Esophagus (tissue), 2 donors: ENCODE measurements around the gene TMPRSS6. TPM values are rescaled to one million over a fixed set of nuclear protein-coding genes. Genes with fewer than 3 reads are reported as not detected.

Experiments
- H3K27ac ChIP-seq, 2 donors: one replicate each; pipeline ENCODE4 v1.5.1; 2013; ENCODE audit warnings: low read depth in 2 of 2, mild to moderate bottlenecking in 2 of 2, inconsistent platforms in 1 of 2, low read length in 1 of 2, moderate library complexity in 1 of 2
- H3K27me3 ChIP-seq, 2 donors: one replicate each; pipeline ENCODE4 v1.6.1; 2013; ENCODE audit warnings: low read length in 2 of 2, control low read depth in 1 of 2, mild to moderate bottlenecking in 1 of 2; ENCODE audit not compliant: insufficient read depth in 2 of 2, control insufficient read depth in 1 of 2
- H3K36me3 ChIP-seq, 2 donors: one replicate each; pipeline ENCODE4 v1.6.1; 2013; ENCODE audit warnings: low read length in 1 of 2; ENCODE audit not compliant: control insufficient read depth in 2 of 2, insufficient read depth in 2 of 2
- H3K4me1 ChIP-seq, 2 donors: one replicate each; pipeline ENCODE4 v1.6.1; 2013; ENCODE audit warnings: low read length in 1 of 2; ENCODE audit not compliant: control insufficient read depth in 2 of 2, insufficient read depth in 2 of 2
- H3K4me3 ChIP-seq, 2 donors: one replicate each; pipeline ENCODE4 v1.5.1; 2013; ENCODE audit warnings: low read length in 2 of 2, mild to moderate bottlenecking in 2 of 2, low read depth in 1 of 2, moderate library complexity in 1 of 2
- H3K9me3 ChIP-seq, 2 donors: one replicate each; pipeline ENCODE4 v1.6.1; 2013; ENCODE audit warnings: mild to moderate bottlenecking in 2 of 2, low read depth in 1 of 2, low read length in 1 of 2, moderate library complexity in 1 of 2; ENCODE audit not compliant: control insufficient read depth in 2 of 2, insufficient read depth in 1 of 2
- WGBS, 2 donors: extraction: QIAGEN DNeasy Blood & Tissue Kit; methylation state at CpG; one replicate each; pipeline ENCODE4 v1.1.7; 2013; 5-methylcytosine and 5-hydroxymethylcytosine counted together
- polyA plus RNA-seq, 2 donors: library from polyadenylated mRNA; stranded (reverse); fragments of 200-250 nt; gene quantifications; one replicate each; pipeline ENCODE4 v1.2.3, GENCODE V29; 2013
- donor health status: healthy with polysubstance abuse.
- donor health status: Bipolar disorder and iron deficiency.

The TMPRSS6 gene
- polyA plus RNA-seq, 2 donors: 0.04 to 0.05 TPM

DNA sequence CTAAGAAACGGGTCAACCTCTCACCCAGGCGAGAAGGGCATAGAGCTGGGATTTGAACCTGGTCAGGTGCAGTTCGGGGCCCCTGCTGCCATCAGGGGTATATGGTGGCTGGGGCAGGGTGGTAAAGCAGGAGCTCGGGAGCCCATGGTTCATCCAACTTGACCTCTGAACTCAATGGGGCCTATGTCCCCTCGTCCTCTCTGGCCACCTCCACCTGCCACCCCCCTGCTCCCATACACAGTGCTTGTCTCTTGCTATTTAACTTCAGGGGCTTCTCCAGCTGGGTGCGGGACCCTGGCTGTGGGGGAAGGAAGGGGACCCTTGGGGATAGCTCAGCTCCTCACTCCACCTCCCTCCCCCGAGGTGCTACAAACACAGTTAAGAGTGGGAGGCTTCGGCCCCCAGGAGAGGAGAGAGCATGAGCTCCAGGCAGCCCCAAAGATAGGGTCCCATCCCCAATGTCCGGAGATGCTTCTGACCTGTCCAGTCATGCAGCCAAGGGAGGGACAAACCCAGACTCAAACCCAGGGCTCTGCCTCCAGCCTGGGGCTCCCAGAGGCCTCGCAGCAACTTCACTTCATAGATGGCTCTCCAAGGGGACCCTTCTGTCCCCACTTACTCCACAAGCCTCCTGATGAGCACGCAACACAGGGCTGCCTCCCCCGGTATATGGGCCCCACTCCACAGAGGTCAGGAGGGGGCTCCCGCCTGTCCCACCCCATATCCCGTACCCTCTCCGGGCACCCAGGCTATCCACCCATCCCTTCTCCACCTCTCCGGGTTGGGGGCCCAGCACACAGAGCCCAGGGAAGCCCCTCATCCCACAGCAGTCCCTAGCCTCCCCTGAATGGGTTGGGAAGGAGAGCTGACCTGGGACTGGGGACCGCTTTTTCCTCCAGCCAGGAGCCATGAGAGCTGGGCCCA lies 39.5 kb upstream of the TMPRSS6 start:
- Histone ChIP-seq H3K27ac (peak overlapping the region; percentile 1 to 26), H3K4me3 (peak overlapping the region; percentile 5 to 13), H3K9me3 (peaks cover 0 to 2% of the 10 kb centered on the region in 2 donors), H3K4me1 (peaks cover 0 to 13% of the 10 kb centered on the region in 2 donors), H3K36me3 (no peaks in the 10 kb centered on the region), H3K27me3 (no peaks in the 10 kb centered on the region)
- 72 to 79% methylated on average over 15 to 17 of the region's 17 CpGs for WGBS, 2 donors

DNA sequence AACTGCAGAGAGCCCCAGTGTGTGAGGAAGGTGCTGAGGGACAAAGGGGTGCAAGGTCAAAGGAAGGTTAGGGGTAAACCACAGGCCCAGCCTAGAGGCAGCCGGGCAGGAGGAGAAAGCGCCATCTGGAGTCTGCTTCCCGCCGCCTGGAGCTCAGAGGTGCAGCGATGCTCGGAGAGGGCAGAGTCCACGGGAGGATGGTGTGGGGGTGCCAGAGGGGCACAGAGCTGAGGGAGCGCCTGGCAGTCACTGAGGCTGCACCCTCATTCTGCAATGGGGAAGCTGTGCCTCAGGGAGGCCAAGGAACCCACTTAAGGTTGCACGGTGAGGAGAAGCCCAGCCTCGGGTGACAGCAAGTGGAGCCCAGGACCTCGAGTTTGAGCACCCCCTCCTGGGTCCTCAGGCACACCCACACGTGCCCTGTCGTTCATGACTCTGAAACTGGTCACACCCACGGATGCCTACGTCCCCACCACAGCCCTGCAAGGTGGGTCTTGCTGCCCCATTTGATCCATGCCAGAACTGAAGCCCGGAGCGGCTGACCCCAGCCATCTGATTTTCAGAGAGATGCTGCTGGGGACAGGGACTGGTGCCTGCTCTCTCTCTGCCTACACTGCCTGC lies 38.6 kb upstream of the TMPRSS6 start:
- Histone ChIP-seq H3K36me3 (no peaks in the 10 kb centered on the region), H3K27ac (no peak overlapping the region), H3K9me3 (peaks cover 0 to 2% of the 10 kb centered on the region in 2 donors), H3K27me3 (no peaks in the 10 kb centered on the region), H3K4me3 (peak overlapping the region; percentile 5 to 13), H3K4me1 (peaks cover 3 to 15% of the 10 kb centered on the region in 2 donors)
- 53 to 59% methylated on average over 16 to 17 of the region's 17 CpGs for whole genome bisulfite sequencing, 2 donors

GRCh38 chr22:37147186-37147990 lies 37.9 kb upstream of the TMPRSS6 start:
- WGBS, 2 donors: 63 to 72% methylated on average over 12 of the region's 12 CpGs
- Histone ChIP-seq H3K9me3 (peaks cover 0 to 2% of the 10 kb centered on the region in 2 donors), H3K4me3 (peak overlapping the region in 1 of 2 donors; percentile 9), H3K27me3 (no peaks in the 10 kb centered on the region), H3K4me1 (peaks cover 3 to 15% of the 10 kb centered on the region in 2 donors), H3K36me3 (no peaks in the 10 kb centered on the region), H3K27ac (no peak overlapping the region)

DNA sequence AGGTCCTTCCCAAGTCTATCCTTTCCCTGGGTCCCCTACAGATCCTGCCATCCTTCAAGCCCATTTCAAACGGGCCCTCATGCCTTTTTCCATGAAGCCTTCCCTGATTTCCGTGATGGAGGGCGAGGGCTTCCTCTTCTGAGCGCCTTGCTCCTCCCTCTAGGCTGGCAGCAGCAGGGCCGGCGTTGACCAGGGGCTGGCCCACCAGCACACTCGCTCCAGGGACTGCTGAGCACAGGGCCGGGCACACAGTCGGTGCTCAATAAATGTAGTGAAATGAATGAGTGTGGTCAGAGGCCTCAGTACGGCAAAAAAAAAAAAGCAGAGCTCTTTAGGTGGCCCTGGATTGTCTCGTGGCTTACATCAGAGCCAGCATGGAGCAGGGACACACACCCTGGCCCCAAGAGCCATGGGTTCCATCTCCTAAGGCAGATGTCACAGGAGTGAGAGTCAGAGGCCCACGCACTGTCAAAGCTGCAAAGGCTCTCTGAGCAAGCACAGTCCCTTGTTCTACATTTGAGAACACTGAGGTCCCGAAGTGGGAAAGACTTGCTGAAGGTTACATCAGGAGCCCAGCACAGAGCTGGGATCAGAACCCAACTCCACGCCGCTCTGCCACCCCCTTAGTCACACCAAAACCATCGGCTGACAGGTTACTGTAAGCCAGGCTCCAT lies 37.1 kb upstream of the TMPRSS6 start:
- peaks cover 3 to 15% of the 10 kb centered on the region in 2 donors for H3K4me1 ChIP-seq
- H3K36me3 ChIP-seq: no peaks in the 10 kb centered on the region
- H3K9me3 ChIP-seq: peaks cover 0 to 2% of the 10 kb centered on the region in 2 donors
- no peak overlapping the region for H3K27ac ChIP-seq
- WGBS, 2 donors: 71 to 72% methylated on average over 16 of the region's 16 CpGs
- no peaks in the 10 kb centered on the region for H3K27me3 ChIP-seq
- no peak overlapping the region for H3K4me3 ChIP-seq

DNA sequence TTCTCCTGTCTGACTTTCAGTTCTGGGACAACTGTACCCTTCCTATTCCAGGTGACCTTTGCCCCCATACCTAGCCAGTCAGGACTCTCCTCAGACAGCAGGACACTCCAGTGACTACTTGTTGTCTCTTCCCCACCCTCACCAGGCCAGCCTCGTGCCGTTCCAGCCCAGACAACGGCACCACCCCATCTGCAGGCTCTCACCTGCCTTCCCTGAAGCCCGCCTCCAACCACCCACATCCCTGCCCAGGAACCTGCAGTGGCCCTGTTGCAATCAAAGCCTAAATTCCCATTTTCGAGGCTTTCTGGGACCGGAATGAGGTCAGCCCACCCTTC lies 36.5 kb upstream of the TMPRSS6 start:
- no peak overlapping the region for H3K4me3 ChIP-seq
- no peaks in the 10 kb centered on the region for H3K36me3 ChIP-seq
- H3K9me3 ChIP-seq: peaks cover 0 to 2% of the 10 kb centered on the region in 2 donors
- H3K4me1 ChIP-seq: peaks cover 3 to 15% of the 10 kb centered on the region in 2 donors
- no peak overlapping the region for H3K27ac ChIP-seq
- no peaks in the 10 kb centered on the region for H3K27me3 ChIP-seq
- 38 to 44% methylated on average over 6 of the region's 6 CpGs for WGBS, 2 donors

DNA sequence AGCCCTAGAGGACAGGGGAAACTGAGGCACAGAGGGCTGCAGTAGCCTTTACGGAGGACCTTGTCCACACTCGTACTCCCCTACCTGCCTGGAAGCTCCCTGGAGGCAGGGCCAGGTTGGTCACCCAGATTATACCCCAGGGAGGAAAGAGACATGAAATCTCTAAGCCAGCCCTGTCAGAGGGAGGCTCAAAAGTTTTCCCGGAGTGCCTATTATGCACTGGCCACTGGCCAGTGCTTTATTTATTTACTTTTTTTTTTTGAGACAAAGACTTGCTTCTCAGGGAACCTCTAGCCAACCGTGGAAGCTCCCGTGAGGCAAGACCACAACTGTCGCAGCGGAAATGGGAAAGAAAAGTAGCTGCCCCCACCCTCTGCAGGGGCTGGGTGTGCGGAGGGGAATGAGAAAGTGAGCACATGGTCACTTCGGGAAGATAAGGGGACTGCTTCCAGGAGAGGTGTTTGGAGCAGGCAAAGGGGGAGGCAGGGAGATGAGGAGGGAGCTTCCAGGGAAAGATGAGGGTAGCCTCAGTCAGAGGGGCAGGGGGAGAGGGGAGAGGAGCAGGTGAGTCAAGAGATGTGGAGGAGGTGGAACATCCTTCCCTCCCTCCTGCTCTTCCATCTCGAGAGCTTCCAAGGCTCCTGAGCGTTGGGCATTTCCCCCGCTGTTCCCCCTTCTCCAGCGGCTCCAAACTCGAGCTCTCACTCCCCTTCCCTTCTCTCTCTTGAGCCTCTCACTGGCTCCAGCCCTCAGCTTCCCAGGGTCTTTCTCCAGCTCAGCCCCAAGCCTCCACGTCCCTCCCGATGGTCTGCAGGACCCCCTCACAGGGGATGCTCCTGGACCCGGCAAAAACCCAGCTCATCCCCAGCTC lies 35.9 kb upstream of the TMPRSS6 start:
- no peaks in the 10 kb centered on the region for H3K36me3 ChIP-seq
- peaks cover 3 to 15% of the 10 kb centered on the region in 2 donors for H3K4me1 ChIP-seq
- no peak overlapping the region for H3K27ac ChIP-seq
- peaks cover 0 to 2% of the 10 kb centered on the region in 2 donors for H3K9me3 ChIP-seq
- H3K27me3 ChIP-seq: no peaks in the 10 kb centered on the region
- 24 to 41% methylated on average over 12 to 17 of the region's 17 CpGs for WGBS, 2 donors
- H3K4me3 ChIP-seq: no peak overlapping the region

- Histone ChIP-seq H3K4me3 (no peak overlapping the region), H3K4me1 (peaks cover 3 to 15% of the 10 kb centered on the region in 2 donors), H3K36me3 (no peaks in the 10 kb centered on the region), H3K27me3 (no peaks in the 10 kb centered on the region), H3K27ac (no peak overlapping the region), H3K9me3 (no peaks in the 10 kb centered on the region)
- 66 to 83% methylated on average over 8 to 10 of the region's 10 CpGs for WGBS, 2 donors
These were observed 34.7 kb upstream of the TMPRSS6 start for GRCh38 chr22:37144180-37144554.

DNA sequence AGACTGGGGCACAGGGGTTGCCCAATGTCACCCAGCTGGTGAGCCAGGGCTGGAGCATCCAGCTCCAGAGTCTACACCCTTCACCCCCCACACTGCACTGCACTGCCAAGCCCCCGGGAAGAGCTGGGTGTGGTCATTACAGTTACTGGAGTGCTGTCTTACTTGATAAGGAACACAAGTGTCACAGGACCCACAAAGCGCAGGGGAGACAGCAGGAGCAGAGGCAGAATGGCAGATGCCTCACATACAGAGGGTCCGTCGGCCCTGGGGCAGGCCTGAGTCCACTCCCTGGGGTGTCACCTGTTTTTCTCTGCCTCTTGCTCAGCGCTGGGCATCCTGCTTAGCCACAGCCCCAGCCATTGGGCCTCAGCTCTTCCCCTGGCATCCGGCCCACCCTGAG lies 32.5 kb upstream of the TMPRSS6 start:
- Histone ChIP-seq H3K27me3 (no peaks in the 10 kb centered on the region), H3K4me1 (peaks cover 3 to 19% of the 10 kb centered on the region in 2 donors), H3K27ac (no peak overlapping the region), H3K4me3 (no peak overlapping the region), H3K9me3 (no peaks in the 10 kb centered on the region), H3K36me3 (no peaks in the 10 kb centered on the region)
- 61 to 67% methylated on average over 6 of the region's 6 CpGs for WGBS, 2 donors
